LNCAP (cell line): Measurements from ENCODE around the gene ERBB2.

ENCODE experiments used
- CTCF ChIP-seq: fragments of 450-650 bp; IDR thresholded peaks from 2 replicates; pipeline ENCODE4 v1.5.1; 2017; ENCODE audit warnings: mild to moderate bottlenecking

The ERBB2 gene

GRCh38 chr17:39700148-39700987, 504 bp downstream of the ERBB2 start:
- TF ChIP-seq CTCF: no peak

GRCh38 chr17:39701012-39701783, 1.3 kb downstream of the ERBB2 start:
- TF ChIP-seq CTCF: no peak

- no peak for TF ChIP-seq CTCF
Measured at GRCh38 chr17:39701784-39702422, 2.0 kb downstream of the ERBB2 start.

GRCh38 chr17:39702901-39703893, 3.3 kb downstream of the ERBB2 start:
- TF ChIP-seq CTCF: no peak

- TF ChIP-seq CTCF: no peak
Measured at GRCh38 chr17:39703913-39704312, 4.0 kb downstream of the ERBB2 start.

GRCh38 chr17:39704821-39705551, 5.1 kb downstream of the ERBB2 start:
- peak; percentile 19; the same call in 1 of the 2 replicates for TF ChIP-seq CTCF
